HFF-Myc (cell line): ENCODE measurements around the gene NHS.

Source experiments
- DNase-seq: peaks from one replicate; pipeline ENCODE4 v3.0.0-alpha.2; 2011; ENCODE audit warnings: low read depth; ENCODE audit errors: extremely low read depth
- H3K4me3 ChIP-seq: replicated peaks from 2 replicates; pipeline ENCODE4 v1.5.1; 2011; ENCODE audit warnings: low read depth, mild to moderate bottlenecking, control low read depth, low read length
- CTCF ChIP-seq: IDR thresholded peaks from 2 replicates; pipeline ENCODE4 v1.5.1; 2012; ENCODE audit warnings: mild to moderate bottlenecking, low read depth, low read length, control low read depth; ENCODE audit errors: missing control alignments

The NHS gene

GRCh38 chrX:17476411-17476810 lies 101.4 kb downstream of the NHS start:
- no peak for DNase-seq
- TF ChIP-seq CTCF: no peak
- no peak overlapping the region for H3K4me3 ChIP-seq

GRCh38 chrX:17481086-17481485 lies 106.1 kb downstream of the NHS start:
- TF ChIP-seq CTCF: no peak
- no peak for DNase-seq
- no peak overlapping the region for H3K4me3 ChIP-seq

GRCh38 chrX:17484592-17484991 lies 109.6 kb downstream of the NHS start:
- no peak for DNase-seq
- H3K4me3 ChIP-seq: no peak overlapping the region
- no peak for TF ChIP-seq CTCF

GRCh38 chrX:17485391-17485790 lies 110.4 kb downstream of the NHS start:
- no peak for DNase-seq
- H3K4me3 ChIP-seq: no peak overlapping the region
- TF ChIP-seq CTCF: no peak

GRCh38 chrX:17488036-17488435 lies 113.0 kb downstream of the NHS start:
- no peak for DNase-seq
- H3K4me3 ChIP-seq: no peak overlapping the region
- no peak for TF ChIP-seq CTCF

- TF ChIP-seq CTCF: no peak
- no peak for DNase-seq
- no peak overlapping the region for H3K4me3 ChIP-seq
Observed at GRCh38 chrX:17494216-17494615, 119.2 kb downstream of the NHS start.

GRCh38 chrX:17495052-17495451 lies 120.1 kb downstream of the NHS start:
- TF ChIP-seq CTCF: no peak
- no peak for DNase-seq
- H3K4me3 ChIP-seq: no peak overlapping the region
